Measurements from ENCODE around the gene OR2T35. TPM values are rescaled to one million over a fixed set of nuclear protein-coding genes. Genes with fewer than 3 reads are reported as not detected.

The OR2T35 gene
- total and polyA plus RNA-seq, 9 of the 15 experiments (the other 6 are each of a cell fraction or from before 2014, with no cell fraction given), result not detected

DNA sequence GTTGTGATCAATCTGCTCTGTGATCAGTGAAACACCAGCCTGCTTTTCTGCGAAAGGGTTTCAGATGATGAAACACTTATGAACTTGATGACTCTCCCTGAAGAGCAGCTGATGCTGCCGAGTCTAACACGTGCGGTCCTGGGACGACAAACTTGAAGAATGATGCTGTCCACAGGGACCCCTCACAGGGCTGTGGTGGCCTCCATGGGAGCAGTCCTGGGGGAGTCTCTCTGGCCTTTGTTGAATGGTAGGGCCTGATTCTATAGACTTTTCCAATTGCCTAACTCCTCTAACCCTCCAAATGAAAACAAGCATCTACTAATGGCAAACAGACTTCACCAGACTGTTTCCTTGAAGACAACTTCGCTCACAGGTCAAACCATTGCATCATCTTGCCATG lies 47.5 kb downstream of the OR2T35 start, which contains the start of gene OR2T10 (continued):
- no peak for TF ChIP-seq RREB1 (CRISPR knock-in tag; IDR thresholded peaks at IDR 0.05)
- TF ChIP-seq EWSR1 (IDR thresholded peaks at IDR 0.05; ENCODE audit: borderline replicate concordance, low read depth, partially characterized antibody), result no peak
- no peak for TF ChIP-seq DNMT1 (IDR thresholded peaks at IDR 0.05)
- TF ChIP-seq DMBX1 (CRISPR knock-in tag; IDR thresholded peaks at IDR 0.05; ENCODE audit: borderline replicate concordance), result peak; percentile 74; the same call in 1 of the 2 replicates
- no peak for TF ChIP-seq MCM7 (IDR thresholded peaks at IDR 0.05)
- no peak for TF ChIP-seq PTTG1 (tag; IDR thresholded peaks at IDR 0.05; ENCODE audit: low read depth)
- no peak for TF ChIP-seq HIVEP1 (CRISPR knock-in tag; IDR thresholded peaks at IDR 0.05)
- peak; percentile 61; the same call in 1 of the 2 replicates for TF ChIP-seq L3MBTL2 (IDR thresholded peaks at IDR 0.05)
- no peak for TF ChIP-seq CHD1 (IDR thresholded peaks at IDR 0.05; ENCODE audit: low read length)
- TF ChIP-seq SIN3A (IDR thresholded peaks at IDR 0.05; ENCODE audit: borderline replicate concordance in 2 of 2, control insufficient read depth in 1 of 2, low read depth in 2 of 2, low read length in 2 of 2), result no peak
- TF ChIP-seq MED1 (CRISPR knock-in tag; IDR thresholded peaks at IDR 0.05; ENCODE audit: borderline replicate concordance), result no peak
- TF ChIP-seq CLOCK (CRISPR knock-in tag; IDR thresholded peaks at IDR 0.05; ENCODE audit: borderline replicate concordance), result no peak
- no peak for TF ChIP-seq CEBPG (CRISPR knock-in tag; IDR thresholded peaks at IDR 0.05)
- TF ChIP-seq CEBPG (tag; conservative IDR thresholded peaks at IDR 0.05 in 1 of 2, IDR thresholded peaks at IDR 0.05 in 1 of 2), result peak in 1 of 2 experiments; percentile 44; a peak in 1 of 4 replicates
- no peak for TF ChIP-seq KLF13 (tag; IDR thresholded peaks at IDR 0.05; ENCODE audit: borderline replicate concordance, low read depth)
- TF ChIP-seq XRCC5 (IDR thresholded peaks at IDR 0.05; ENCODE audit: low read depth, low read length), result no peak
- TF ChIP-seq POLR2H (tag; IDR thresholded peaks at IDR 0.05; ENCODE audit: low read depth), result no peak
- peak; percentile 33 for TF ChIP-seq ATF3 (IDR thresholded peaks at IDR 0.05)
- TF ChIP-seq ATF3 (CRISPR knock-in tag; conservative IDR thresholded peaks at IDR 0.05), result no peak
- TF ChIP-seq ZNF253 (CRISPR knock-in tag; conservative IDR thresholded peaks at IDR 0.05), result no peak
